ENCODE measurements around the gene KERA. TPM values are rescaled to one million over a fixed set of nuclear protein-coding genes. Genes with fewer than 3 reads are reported as not detected.

Gene KERA
- 0.11 TPM in 1 of 2 replicates, not detected in the other for total RNA-seq

GRCh38 chr12:91057368-91058165 is at the start of gene KERA:
Gene KERA, minus strand, starts transcription at chr12:91058024. Its CDS starts 1,743 bp downstream, at chr12:91056281.

GRCh38 chr12:91004872-91005271 is 53.0 kb downstream of the KERA start, which contains the start of gene EPYC:
Gene EPYC, minus strand, starts transcription at chr12:91004972. Its CDS starts 2,407 bp downstream, at chr12:91002565.

Other genes starting within 250 kb of the KERA start
- gene CCER1, start 102.8 kb downstream of the KERA start, total RNA-seq, result not detected in 2 replicates
- 0.26 and 0.76 TPM in 2 replicates for gene EPYC, start 53.1 kb downstream of the KERA start, total RNA-seq
- 7,416 and 8,099 TPM in 2 replicates for gene LUM, start 53.5 kb upstream of the KERA start, total RNA-seq
- 6,413 and 6,491 TPM in 2 replicates for gene DCN, start 124.8 kb upstream of the KERA start, total RNA-seq

All from articular chondrocyte of knee joint (primary cell).